H1 (cell line): ENCODE results near the gene CD8B2. TPM values are rescaled to one million over a fixed set of nuclear protein-coding genes. Genes with fewer than 3 reads are reported as not detected.
"Not testable (repeated sequence)": the region's sequence is repeated elsewhere in the genome, so short reads cannot be mapped to it uniquely, and the experiment has no call there.

Experiments used
- CTCF ChIA-PET: fragments of 300-600 bp; sonication (Branson Sonifier 250); formaldehyde crosslinking; loops from one replicate; lab custom pipeline; 2021; ENCODE audit not compliant: partially characterized antibody; lab: Charles Lee
- POLR2A ChIA-PET: fragments of 300-600 bp; sonication (Branson Sonifier 250); formaldehyde crosslinking; loops from one replicate; lab custom pipeline; 2021; ENCODE audit warnings: inconsistent platforms; ENCODE audit not compliant: partially characterized antibody; lab: Charles Lee
- DNase-seq, 2 experiments: peaks; one replicate each; pipeline versions ENCODE4 v3.0.0 to v3.0.0-alpha.2; 2010 to 2022; ENCODE audit warnings: low spot score in 2 of 2, low read depth in 1 of 2, mixed read lengths in 1 of 2
- FAIRE-seq: peaks from 2 replicates; lab custom pipeline; 2011; peaks lifted over from hg19 to GRCh38; lab: Jason Lieb, UNC
- H2AFZ ChIP-seq: 2 replicates; pipeline ENCODE4 v1.8.1; 2012; ENCODE audit warnings: low read length, inconsistent platforms
- H2AK5ac ChIP-seq: 2 replicates; pipeline ENCODE4 v1.6.1; 2013; ENCODE audit warnings: low read depth, low read length
- H2BK120ac ChIP-seq: replicated peaks from 2 replicates; pipeline ENCODE3; 2013; ENCODE audit warnings: low read depth, low read length, inconsistent platforms
- H2BK12ac ChIP-seq: 2 replicates; pipeline ENCODE4 v1.6.1; 2013; ENCODE audit warnings: low read depth, low read length
- H2BK15ac ChIP-seq: 2 replicates; pipeline ENCODE4 v1.6.1; 2013; ENCODE audit warnings: low read length
- H2BK20ac ChIP-seq: 2 replicates; pipeline ENCODE4 v1.6.1; 2013; ENCODE audit warnings: low read length
- H2BK5ac ChIP-seq: 2 replicates; pipeline ENCODE4 v1.6.1; 2013; ENCODE audit warnings: low read depth, low read length
- H3K14ac ChIP-seq: 2 replicates; pipeline ENCODE4 v1.6.1; 2013; ENCODE audit warnings: inconsistent platforms; ENCODE audit not compliant: insufficient read length
- H3K18ac ChIP-seq: 2 replicates; pipeline ENCODE4 v1.6.1; 2013; ENCODE audit warnings: low read length; ENCODE audit errors: extremely low read depth
- H3K23ac ChIP-seq: 2 replicates; pipeline ENCODE4 v1.6.1; 2013; ENCODE audit warnings: inconsistent platforms; ENCODE audit not compliant: insufficient read length
- H3K23me2 ChIP-seq: 2 replicates; pipeline ENCODE4 v1.6.1; 2013; ENCODE audit warnings: low read depth, low read length
- H3K27ac ChIP-seq: 2 replicates; pipeline ENCODE4 v1.6.1; 2011; ENCODE audit warnings: low read depth, low read length, inconsistent platforms
- H3K27me3 ChIP-seq, 4 experiments: replicated peaks in 1 of 4; 1 replicate in 1 of 4; 2 replicates in 3 of 4; pipeline versions ENCODE4 v1.6.1 to v1.8.1; 2011 to 2013; ENCODE audit warnings: low read length in 3 of 4, mild to moderate bottlenecking in 3 of 4, inconsistent platforms in 2 of 4, mixed read lengths in 2 of 4, moderate library complexity in 1 of 4; ENCODE audit not compliant: control insufficient read depth in 3 of 4, insufficient read depth in 3 of 4; ENCODE audit errors: extremely low read depth in 1 of 4
- H3K36me3 ChIP-seq, 4 experiments: 2 replicates each; pipeline versions ENCODE4 v1.6.1 to v1.8.1; 2011 to 2013; ENCODE audit warnings: mild to moderate bottlenecking in 4 of 4, low read length in 3 of 4, moderate library complexity in 2 of 4, control low read depth in 1 of 4, inconsistent platforms in 1 of 4; ENCODE audit not compliant: insufficient read depth in 4 of 4, control insufficient read depth in 2 of 4
- H3K4ac ChIP-seq: replicated peaks from 2 replicates; pipeline ENCODE3; 2013; ENCODE audit warnings: low read length, low read depth, mixed read lengths, inconsistent platforms; ENCODE audit not compliant: insufficient read length
- H3K4me1 ChIP-seq, 4 experiments: replicated peaks in 1 of 4; 1 replicate in 1 of 4; 2 replicates in 3 of 4; pipeline versions ENCODE4 v1.6.1 to v1.8.1; 2011 to 2013; ENCODE audit warnings: low read length in 3 of 4, inconsistent platforms in 2 of 4, mixed read lengths in 1 of 4; ENCODE audit not compliant: insufficient read depth in 4 of 4, control insufficient read depth in 3 of 4
- H3K4me2 ChIP-seq, 2 experiments: 2 replicates each; pipeline versions ENCODE4 v1.6.1 to v1.8.1; 2011 to 2013; ENCODE audit warnings: low read depth in 2 of 2, low read length in 2 of 2, control low read depth in 1 of 2, inconsistent platforms in 1 of 2, mild to moderate bottlenecking in 1 of 2; ENCODE audit not compliant: insufficient read depth in 1 of 2
- H3K4me3 ChIP-seq, 4 experiments: fragments of 200-600, 300-600 bp in 1 of 4; sonication (generic), shearing (Covaris generic), sonication (Bioruptor Twin) in 1 of 4; 2 replicates each; pipeline versions ENCODE4 v1.5.1 to v1.8.1; 2011 to 2016; ENCODE audit warnings: low read length in 4 of 4, low read depth in 3 of 4, control low read depth in 2 of 4, inconsistent platforms in 2 of 4, mild to moderate bottlenecking in 2 of 4, mixed read lengths in 1 of 4, moderate library complexity in 1 of 4; ENCODE audit not compliant: insufficient read depth in 2 of 4; ENCODE audit errors: extremely low read depth in 1 of 4
- H3K56ac ChIP-seq: replicated peaks from 2 replicates; pipeline ENCODE3; 2013; ENCODE audit warnings: low read depth, mild to moderate bottlenecking, mixed read lengths, low read length, inconsistent platforms; ENCODE audit not compliant: insufficient read length
- H3K79me1 ChIP-seq: 2 replicates; pipeline ENCODE4 v1.6.1; 2013; ENCODE audit warnings: low read depth, low read length, control low read depth
- H3K79me2 ChIP-seq, 2 experiments: 2 replicates each; pipeline versions ENCODE4 v1.6.1 to v1.8.1; 2012 to 2013; ENCODE audit warnings: low read length in 2 of 2, mild to moderate bottlenecking in 2 of 2, inconsistent platforms in 1 of 2; ENCODE audit not compliant: insufficient read depth in 2 of 2, control insufficient read depth in 1 of 2
- H3K9ac ChIP-seq, 4 experiments: replicated peaks in 1 of 4; 1 replicate in 1 of 4; 2 replicates in 3 of 4; pipeline versions ENCODE4 v1.6.1 to v1.8.1; 2011 to 2013; ENCODE audit warnings: low read depth in 3 of 4, low read length in 3 of 4, control low read depth in 2 of 4, mild to moderate bottlenecking in 2 of 4, moderate library complexity in 2 of 4, inconsistent platforms in 1 of 4; ENCODE audit errors: extremely low read depth in 1 of 4
- H3K9me3 ChIP-seq, 2 experiments: 2 replicates each; pipeline versions ENCODE4 v1.6.1 to v1.8.1; 2012 to 2013; ENCODE audit warnings: mild to moderate bottlenecking in 2 of 2, moderate library complexity in 2 of 2, control low read depth in 1 of 2, inconsistent platforms in 1 of 2, low read depth in 1 of 2, low read length in 1 of 2, mixed read lengths in 1 of 2; ENCODE audit not compliant: insufficient read depth in 2 of 2
- H4K20me1 ChIP-seq, 2 experiments: replicated peaks in 1 of 2; 2 replicates each; pipeline versions ENCODE3 to v1.8.1; 2011 to 2013; ENCODE audit warnings: inconsistent platforms in 2 of 2, low read length in 2 of 2, mild to moderate bottlenecking in 1 of 2; ENCODE audit not compliant: insufficient read depth in 2 of 2, control insufficient read depth in 1 of 2
- H4K5ac ChIP-seq: 2 replicates; pipeline ENCODE4 v1.6.1; 2013; ENCODE audit warnings: low read length, low read depth, mixed read lengths, inconsistent platforms; ENCODE audit not compliant: insufficient read length
- H4K8ac ChIP-seq: 2 replicates; pipeline ENCODE4 v1.8.0; 2013; ENCODE audit warnings: mild to moderate bottlenecking, moderate library complexity, low read length, inconsistent platforms; ENCODE audit not compliant: insufficient read depth; ENCODE audit errors: extremely low read depth
- H4K91ac ChIP-seq: replicated peaks from 2 replicates; pipeline ENCODE3; 2013; ENCODE audit warnings: low read length, mixed read lengths, inconsistent platforms; ENCODE audit not compliant: insufficient read length
- WGBS, 2 experiments: shearing (Covaris generic) in 1 of 2; methylation state at CpG; one replicate each; pipeline versions ENCODE4 v1.1.6 to v1.1.7; 2013 to 2015; ENCODE audit warnings: low lambda C conversion rate in 2 of 2, mixed read lengths in 2 of 2, inconsistent platforms in 1 of 2, low coverage in 1 of 2, missing lambda C conversion rate in 1 of 2; ENCODE audit not compliant: insufficient replicate concordance in 2 of 2, insufficient coverage in 1 of 2, insufficient read length in 1 of 2; ENCODE audit errors: extremely low coverage in 1 of 2, missing lambda C conversion rate in 1 of 2; 5-methylcytosine and 5-hydroxymethylcytosine counted together
- polyA plus RNA-seq, 7 experiments: library from polyadenylated mRNA; depleted of rRNA in 3 of 7; stranded (reverse) in 5 of 7; unstranded in 2 of 7; fragments of >200 nt in 5 of 7; fragments of 200-250 nt in 2 of 7; gene quantifications; 1 replicate in 5 of 7; 2 replicates in 1 of 7; 4 replicates in 1 of 7; pipeline versions ENCODE4 v1.2.1 to v1.2.3, GENCODE V29; 2011 to 2013; ENCODE audit warnings: missing spikeins in 2 of 7, mixed read lengths in 2 of 7
- total RNA-seq: library from RNA; stranded (reverse); fragmentation: NEBNext Ultra II Directional; extraction: Animal tissue kit (Norgen Biotek cat#: 25700); gene quantifications from 2 replicates; pipeline ENCODE4 v1.2.1, GENCODE V29; 2021

The CD8B2 gene
- total and polyA plus RNA-seq, 2 of the 8 experiments (the other 6 are each of a cell fraction or from before 2014, with no cell fraction given), result 0.03 TPM; not detected in 1

DNA sequence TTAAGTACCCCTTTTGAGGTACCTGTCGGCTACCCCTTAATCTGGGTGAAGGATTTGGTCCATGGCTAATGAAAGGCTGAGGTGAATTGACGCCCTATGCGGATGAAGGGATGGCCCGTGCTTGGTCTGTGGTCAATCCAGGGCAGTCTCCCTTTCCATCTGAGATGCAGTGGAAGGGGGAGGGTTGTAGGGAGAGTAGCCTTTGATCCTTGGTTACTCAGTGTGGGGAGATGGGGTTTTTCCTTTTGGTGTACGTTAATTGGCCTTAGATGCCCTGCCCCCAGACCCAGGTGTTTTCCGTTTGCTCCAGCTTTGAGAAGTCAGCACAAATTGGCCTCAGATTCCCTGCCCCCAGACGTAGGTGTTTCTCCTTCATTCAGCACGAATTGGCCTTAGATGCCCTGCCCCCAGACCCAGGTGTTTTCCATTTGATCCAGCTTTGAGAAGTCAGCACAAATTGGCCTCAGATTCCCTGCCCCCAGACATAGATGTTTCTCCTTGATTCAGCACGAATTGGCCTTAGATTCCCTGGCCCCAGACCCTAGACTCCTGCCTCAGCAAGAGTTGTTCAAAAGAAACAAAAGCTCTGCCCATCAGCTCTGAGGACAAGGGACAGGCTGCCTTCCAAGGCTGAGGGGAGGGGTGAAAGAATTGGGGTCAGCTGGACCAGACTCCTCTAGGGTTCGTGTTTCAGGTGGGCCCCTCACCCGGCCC is 21.7 kb downstream of the CD8B2 start:
- POLR2A ChIA-PET, result not testable (repeated sequence)

More for the DNA sequence above, 21.7 kb downstream of the CD8B2 start:
- H2AK5ac ChIP-seq, H3K4me3 ChIP-seq, H4K20me1 ChIP-seq, H2BK15ac ChIP-seq, H3K36me3 ChIP-seq, H2BK120ac ChIP-seq, H4K5ac ChIP-seq, H4K91ac ChIP-seq, H3K9me3 ChIP-seq, H3K14ac ChIP-seq, CTCF ChIA-PET, H2BK20ac ChIP-seq, H4K8ac ChIP-seq, H3K4me1 ChIP-seq, H3K27me3 ChIP-seq, H2BK5ac ChIP-seq, H3K4ac ChIP-seq, H2AFZ ChIP-seq, H3K79me2 ChIP-seq, H3K56ac ChIP-seq, H3K23me2 ChIP-seq, H3K27ac ChIP-seq, DNase-seq, H3K18ac ChIP-seq, FAIRE-seq, H2BK12ac ChIP-seq, H3K79me1 ChIP-seq, H3K9ac ChIP-seq, H3K4me2 ChIP-seq, H3K23ac ChIP-seq: not testable (repeated sequence)
- WGBS, 2 experiments, result 93% methylated on average over 5 of the region's 11 CpGs; no CpG with 5 or more reads in 1 of the 2 experiments
